ENCODE measurements around the gene LRRC75B.
"Not testable (repeated sequence)": the region's sequence is repeated elsewhere in the genome, so short reads cannot be mapped to it uniquely, and the experiment has no call there.

- TF ChIP-seq JUN (IDR thresholded peaks at IDR 0.05; ENCODE audit: borderline replicate concordance, insufficient read depth, insufficient read length, low read depth); GATA2 (IDR thresholded peaks at IDR 0.05; ENCODE audit: insufficient read depth, insufficient read length, low read depth, low read length): not testable (repeated sequence)
Observed at GRCh38 chr22:24634776-24635389, 42.0 kb upstream of the LRRC75B start.
